Measurements from ENCODE around the gene ALDH9A1.

Gene ALDH9A1

DNA sequence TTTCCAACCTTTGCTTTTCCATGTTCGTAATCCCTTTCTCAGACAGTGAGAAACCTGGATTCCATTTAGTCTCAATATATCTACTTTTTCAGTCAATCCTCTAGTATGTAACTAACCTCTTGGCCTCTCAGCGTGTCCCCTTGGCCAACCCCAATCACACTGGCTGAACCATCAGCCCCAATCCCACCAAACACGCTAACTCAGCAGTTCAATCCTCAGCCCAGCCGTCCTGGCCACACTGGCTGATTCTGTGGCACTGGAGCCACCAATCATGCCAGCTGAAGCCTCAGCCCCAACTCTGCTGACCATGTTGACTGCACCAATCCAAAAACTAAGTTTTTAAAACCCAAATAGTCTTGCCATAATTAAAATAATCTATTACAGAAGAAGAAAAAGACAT lies 73.9 kb downstream of the ALDH9A1 start:
- no peaks in the 10 kb centered on the region for H3K9me3 ChIP-seq (ENCODE audit: control insufficient read depth, insufficient read depth, low read length)
- no peaks in the 10 kb centered on the region for H3K4me1 ChIP-seq (ENCODE audit: control insufficient read depth, low read length)
- no peaks in the 10 kb centered on the region for H4K20me1 ChIP-seq (ENCODE audit: control insufficient read depth, insufficient read depth, low read depth, low read length)
- no peaks in the 10 kb centered on the region for H3K9me2 ChIP-seq (replicated peaks; ENCODE audit: control insufficient read depth, low read length)
- no peaks in the 10 kb centered on the region for H3K36me3 ChIP-seq (ENCODE audit: control insufficient read depth, low read length)
- no peak overlapping the region for H3K4me3 ChIP-seq (ENCODE audit: low read length)
- no peak overlapping the region for H3K27ac ChIP-seq (ENCODE audit: low read depth, low read length)
- no peaks in the 10 kb centered on the region for H3K79me2 ChIP-seq (ENCODE audit: control insufficient read depth, low read length)
- peaks cover 5% of the 10 kb centered on the region; the same call in 1 of the 2 replicates for H3F3A ChIP-seq (ENCODE audit: control insufficient read depth, insufficient read depth)
- TF ChIP-seq, protein P1, sequence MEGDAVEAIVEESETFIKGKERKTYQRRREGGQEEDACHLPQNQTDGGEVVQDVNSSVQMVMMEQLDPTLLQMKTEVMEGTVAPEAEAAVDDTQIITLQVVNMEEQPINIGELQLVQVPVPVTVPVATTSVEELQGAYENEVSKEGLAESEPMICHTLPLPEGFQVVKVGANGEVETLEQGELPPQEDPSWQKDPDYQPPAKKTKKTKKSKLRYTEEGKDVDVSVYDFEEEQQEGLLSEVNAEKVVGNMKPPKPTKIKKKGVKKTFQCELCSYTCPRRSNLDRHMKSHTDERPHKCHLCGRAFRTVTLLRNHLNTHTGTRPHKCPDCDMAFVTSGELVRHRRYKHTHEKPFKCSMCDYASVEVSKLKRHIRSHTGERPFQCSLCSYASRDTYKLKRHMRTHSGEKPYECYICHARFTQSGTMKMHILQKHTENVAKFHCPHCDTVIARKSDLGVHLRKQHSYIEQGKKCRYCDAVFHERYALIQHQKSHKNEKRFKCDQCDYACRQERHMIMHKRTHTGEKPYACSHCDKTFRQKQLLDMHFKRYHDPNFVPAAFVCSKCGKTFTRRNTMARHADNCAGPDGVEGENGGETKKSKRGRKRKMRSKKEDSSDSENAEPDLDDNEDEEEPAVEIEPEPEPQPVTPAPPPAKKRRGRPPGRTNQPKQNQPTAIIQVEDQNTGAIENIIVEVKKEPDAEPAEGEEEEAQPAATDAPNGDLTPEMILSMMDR (IDR thresholded peaks at IDR 0.05; ENCODE audit: low read depth, low read length, poor library complexity, severe bottlenecking): no peak
- TF ChIP-seq EZH2phosphoT487 (IDR thresholded peaks at IDR 0.05; ENCODE audit: borderline replicate concordance, low read length): no peak
- H3K4me2 ChIP-seq (ENCODE audit: low read length): no peak overlapping the region
- peaks cover 8% of the 10 kb centered on the region for H3K27me3 ChIP-seq (ENCODE audit: control insufficient read depth, low read length)

- Histone ChIP-seq H3F3A (ENCODE audit: control insufficient read depth, insufficient read depth) (no peaks in the 10 kb centered on the region), H3K9me3 (ENCODE audit: control insufficient read depth, insufficient read depth, low read length) (no peaks in the 10 kb centered on the region), H3K9me2 (replicated peaks; ENCODE audit: control insufficient read depth, low read length) (no peaks in the 10 kb centered on the region), H4K20me1 (ENCODE audit: control insufficient read depth, insufficient read depth, low read depth, low read length) (no peaks in the 10 kb centered on the region), H3K4me3 (ENCODE audit: low read length) (no peak overlapping the region), H3K79me2 (ENCODE audit: control insufficient read depth, low read length) (no peaks in the 10 kb centered on the region), H3K4me1 (ENCODE audit: control insufficient read depth, low read length) (no peaks in the 10 kb centered on the region), H3K4me2 (ENCODE audit: low read length) (no peak overlapping the region), H3K36me3 (ENCODE audit: control insufficient read depth, low read length) (no peaks in the 10 kb centered on the region), H3K27me3 (ENCODE audit: control insufficient read depth, low read length) (peaks cover 8% of the 10 kb centered on the region), H3K27ac (ENCODE audit: low read depth, low read length) (no peak overlapping the region)
- TF ChIP-seq, protein P1 (IDR thresholded peaks at IDR 0.05; ENCODE audit: low read depth, low read length, poor library complexity, severe bottlenecking): no peak
- TF ChIP-seq EZH2phosphoT487 (IDR thresholded peaks at IDR 0.05; ENCODE audit: borderline replicate concordance, low read length): no peak
Measured at GRCh38 chr1:165623624-165624023, 74.7 kb downstream of the ALDH9A1 start.

- TF ChIP-seq, protein P1 (IDR thresholded peaks at IDR 0.05; ENCODE audit: low read depth, low read length, poor library complexity, severe bottlenecking): no peak
- TF ChIP-seq EZH2phosphoT487 (IDR thresholded peaks at IDR 0.05; ENCODE audit: borderline replicate concordance, low read length): no peak
- Histone ChIP-seq H3K4me3 (ENCODE audit: low read length) (no peak overlapping the region), H3F3A (ENCODE audit: control insufficient read depth, insufficient read depth) (no peaks in the 10 kb centered on the region), H3K4me2 (ENCODE audit: low read length) (no peak overlapping the region), H4K20me1 (ENCODE audit: control insufficient read depth, insufficient read depth, low read depth, low read length) (no peaks in the 10 kb centered on the region), H3K36me3 (ENCODE audit: control insufficient read depth, low read length) (no peaks in the 10 kb centered on the region), H3K9me2 (replicated peaks; ENCODE audit: control insufficient read depth, low read length) (no peaks in the 10 kb centered on the region), H3K9me3 (ENCODE audit: control insufficient read depth, insufficient read depth, low read length) (no peaks in the 10 kb centered on the region), H3K4me1 (ENCODE audit: control insufficient read depth, low read length) (no peaks in the 10 kb centered on the region), H3K27ac (ENCODE audit: low read depth, low read length) (no peak overlapping the region), H3K27me3 (ENCODE audit: control insufficient read depth, low read length) (peaks cover 18% of the 10 kb centered on the region), H3K79me2 (ENCODE audit: control insufficient read depth, low read length) (no peaks in the 10 kb centered on the region)
Measured at GRCh38 chr1:165619647-165620151, 78.7 kb downstream of the ALDH9A1 start.

Measured in DOHH2 (cell line).